ENCODE data around the gene SYCP3.

SYCP3 gene

DNA sequence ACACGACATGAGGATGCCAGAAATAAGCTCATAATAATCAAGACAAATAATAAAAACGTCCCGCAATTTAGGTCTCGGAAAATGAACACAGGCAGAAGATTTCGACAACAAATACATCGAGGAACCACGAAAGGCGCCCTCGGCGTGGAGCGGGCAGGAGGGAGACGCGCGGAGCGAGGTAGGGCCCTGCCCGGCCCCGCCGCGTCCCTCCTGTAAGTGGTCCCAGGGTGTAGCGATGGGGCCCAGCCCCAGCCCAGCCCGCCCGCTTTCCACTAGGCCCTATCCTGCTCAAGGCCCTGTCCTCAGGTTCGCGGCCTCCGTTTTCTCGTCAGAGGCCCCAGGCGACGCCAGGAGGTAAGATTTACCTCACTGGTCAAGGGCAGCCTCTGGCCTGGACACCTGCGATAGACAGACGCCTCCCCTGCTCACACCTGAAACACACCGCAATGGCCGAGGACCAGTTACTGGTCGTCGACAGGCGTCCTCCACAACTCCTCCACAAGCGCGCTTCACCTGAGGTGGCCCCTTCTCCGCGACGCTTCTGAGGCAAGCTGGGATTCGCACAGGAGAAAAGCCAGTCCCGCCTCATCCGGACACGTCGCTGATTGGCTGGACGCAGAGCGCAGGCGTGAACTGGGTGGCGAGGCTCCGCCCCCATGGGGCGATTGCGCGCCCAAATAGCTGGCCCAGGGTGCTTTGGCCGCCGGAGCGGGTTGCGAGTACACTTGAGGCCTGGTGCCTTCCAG is at the start of gene SYCP3:
Gene SYCP3 (minus strand): TSS at position 543 of the 746 bp plus-strand sequence. CDS start 1,527 bp downstream, outside the sequence.
- DNase-seq (ENCODE audit: low spot score) = no peak

- DNase-seq (ENCODE audit: low spot score) = no peak
These were observed 46.4 kb upstream of the SYCP3 start for GRCh38 chr12:101785671-101786070.

- no peak for DNase-seq (ENCODE audit: low spot score)
These were observed 45.1 kb upstream of the SYCP3 start for GRCh38 chr12:101784376-101784775.

DNA sequence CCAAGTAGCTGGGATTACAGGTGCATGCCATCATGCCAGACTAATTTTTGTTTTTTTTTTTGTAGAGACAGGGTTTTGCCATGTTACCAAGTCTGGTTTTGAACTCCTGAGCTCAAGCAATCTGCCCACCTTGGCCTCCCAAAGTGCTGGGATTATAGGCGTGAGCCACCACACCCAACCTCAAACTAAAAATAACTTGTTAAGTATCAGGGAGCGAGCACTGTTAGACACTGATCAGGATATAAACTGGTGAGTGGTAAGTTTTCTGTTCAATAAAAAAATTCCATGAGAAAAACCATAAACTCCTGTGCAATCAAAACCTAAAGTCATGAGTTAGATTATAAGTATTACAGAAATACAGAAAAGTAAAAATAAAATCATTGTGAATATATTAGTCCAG is 44.6 kb upstream of the SYCP3 start:
- DNase-seq (ENCODE audit: low spot score) = no peak

GRCh38 chr12:101783150-101783549 is 43.9 kb upstream of the SYCP3 start:
- no peak for DNase-seq (ENCODE audit: low spot score)

GRCh38 chr12:101782273-101782731 is 43.0 kb upstream of the SYCP3 start:
- peak; percentile 3 for DNase-seq (ENCODE audit: low spot score)

GRCh38 chr12:101781834-101782233 is 42.6 kb upstream of the SYCP3 start:
- no peak for DNase-seq (ENCODE audit: low spot score)

DNA sequence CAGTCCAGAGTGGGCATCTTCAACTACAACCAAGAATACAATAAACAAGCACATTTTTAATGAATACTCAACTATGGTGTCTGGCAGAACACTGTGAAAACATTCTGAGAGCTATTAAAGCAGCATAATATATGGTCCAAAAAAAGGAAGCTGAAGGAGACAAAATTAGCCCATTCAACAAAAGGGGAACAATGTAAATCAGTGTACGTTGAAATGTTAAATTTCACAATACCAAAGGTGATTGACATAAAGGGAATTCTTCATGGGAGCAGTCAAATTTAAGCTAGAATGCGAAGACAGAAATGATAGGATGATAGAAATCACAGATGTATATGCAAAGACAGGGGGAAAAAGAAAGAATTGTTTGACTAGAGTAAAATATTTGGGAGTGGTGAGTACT is 41.3 kb upstream of the SYCP3 start:
- no peak for DNase-seq (ENCODE audit: low spot score)

DNA sequence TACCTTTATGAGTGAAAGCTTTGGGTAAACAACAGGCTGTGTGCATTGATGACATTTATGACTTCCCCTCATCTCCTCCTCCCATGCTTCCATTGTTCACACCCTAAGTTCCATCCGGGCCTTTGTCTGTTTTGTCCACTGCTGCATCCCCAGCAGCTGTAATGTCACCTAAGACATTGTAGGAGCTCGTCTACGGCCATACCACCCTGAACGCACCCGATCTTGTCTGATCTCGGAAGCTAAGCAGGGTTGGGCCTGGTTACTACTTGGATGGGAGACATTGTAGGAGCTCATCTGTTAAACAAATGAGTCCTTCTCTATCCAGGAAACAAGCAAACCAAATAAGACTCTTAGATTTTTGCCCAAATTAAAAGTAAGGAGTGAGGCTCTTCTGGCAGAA is 40.4 kb upstream of the SYCP3 start:
- no peak for DNase-seq (ENCODE audit: low spot score)

DNA sequence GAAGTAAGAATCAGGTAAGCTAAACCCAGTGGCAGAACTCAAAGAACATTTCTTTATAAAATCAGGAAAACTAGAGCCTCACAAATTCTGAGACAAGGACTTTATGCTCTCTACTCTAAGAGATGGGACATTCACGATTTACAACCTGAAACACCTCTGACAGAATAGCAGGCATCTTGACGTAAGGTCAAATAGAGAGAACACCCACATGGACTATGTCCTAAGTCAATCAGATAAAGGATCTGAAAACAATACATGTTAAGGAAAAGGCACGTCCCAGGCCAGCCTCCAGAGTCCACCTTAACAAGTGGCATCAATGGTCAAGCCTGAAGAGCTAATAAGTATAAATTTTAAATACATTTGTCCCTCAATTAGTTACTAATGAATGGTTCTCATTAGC is 39.9 kb upstream of the SYCP3 start:
- DNase-seq (ENCODE audit: low spot score) = no peak

GRCh38 chr12:101777978-101778377 is 38.7 kb upstream of the SYCP3 start:
- no peak for DNase-seq (ENCODE audit: low spot score)

GRCh38 chr12:101777485-101777884 is 38.2 kb upstream of the SYCP3 start:
- no peak for DNase-seq (ENCODE audit: low spot score)

DNA sequence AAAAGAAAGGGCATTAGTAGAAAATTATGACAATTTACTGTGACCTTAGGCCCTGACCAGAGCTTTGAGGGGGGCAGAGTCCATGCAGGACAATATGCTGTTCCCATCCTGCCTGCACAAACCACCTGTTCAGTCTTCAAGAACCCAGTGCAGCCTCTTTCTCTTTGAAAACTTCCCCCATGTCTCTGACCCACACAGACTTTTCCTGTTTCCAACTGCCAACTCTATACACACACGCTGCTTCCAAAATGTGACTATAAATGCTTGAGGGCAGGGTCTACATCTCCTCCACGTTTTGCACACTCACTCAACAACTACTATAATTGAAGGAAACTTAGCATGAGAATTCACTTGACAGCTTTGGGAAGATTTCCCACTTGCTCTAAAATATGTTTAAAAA is 36.6 kb upstream of the SYCP3 start:
- DNase-seq (ENCODE audit: low spot score) = no peak

GRCh38 chr12:101773650-101774162 is 34.4 kb upstream of the SYCP3 start:
- DNase-seq (ENCODE audit: low spot score) = peak; percentile 71

DNA sequence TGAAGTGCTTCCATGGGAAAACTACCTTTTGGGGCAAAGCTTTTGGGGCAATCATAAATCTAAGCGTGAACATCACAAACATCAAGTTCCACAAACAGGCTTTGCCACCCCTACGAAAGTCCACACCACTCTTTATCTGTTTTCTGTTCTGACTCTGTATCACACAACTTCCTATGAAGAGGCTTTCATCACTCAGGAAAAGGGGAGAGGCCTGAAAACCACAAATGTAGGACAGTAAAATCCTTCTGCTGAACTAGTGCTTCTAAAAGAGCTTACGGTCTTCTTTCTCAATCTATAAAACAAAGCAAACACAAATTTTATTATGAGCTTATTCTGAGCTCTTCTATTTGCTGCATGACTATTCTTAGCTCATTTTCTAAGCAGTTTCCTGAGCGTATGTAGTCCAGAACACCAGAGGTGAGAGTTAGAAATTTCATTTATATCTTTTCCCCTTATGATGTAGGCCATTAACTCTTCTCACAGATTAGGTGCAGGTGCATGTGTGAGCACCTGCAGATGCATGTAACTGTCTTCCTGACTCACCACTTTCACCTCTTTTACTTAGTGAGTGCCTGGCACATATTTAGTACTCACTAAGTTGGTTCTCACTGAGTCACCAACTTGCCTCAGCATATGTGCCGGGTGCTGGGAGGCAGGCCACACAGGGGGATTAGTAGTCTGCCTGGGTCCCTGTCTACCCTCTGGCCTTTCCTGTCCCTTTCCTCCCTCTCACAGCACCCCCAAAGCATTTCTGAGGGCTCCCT is 32.9 kb upstream of the SYCP3 start:
- DNase-seq (ENCODE audit: low spot score) = no peak

- no peak for DNase-seq (ENCODE audit: low spot score)
These were observed 30.6 kb upstream of the SYCP3 start for GRCh38 chr12:101769865-101770264.

DNA sequence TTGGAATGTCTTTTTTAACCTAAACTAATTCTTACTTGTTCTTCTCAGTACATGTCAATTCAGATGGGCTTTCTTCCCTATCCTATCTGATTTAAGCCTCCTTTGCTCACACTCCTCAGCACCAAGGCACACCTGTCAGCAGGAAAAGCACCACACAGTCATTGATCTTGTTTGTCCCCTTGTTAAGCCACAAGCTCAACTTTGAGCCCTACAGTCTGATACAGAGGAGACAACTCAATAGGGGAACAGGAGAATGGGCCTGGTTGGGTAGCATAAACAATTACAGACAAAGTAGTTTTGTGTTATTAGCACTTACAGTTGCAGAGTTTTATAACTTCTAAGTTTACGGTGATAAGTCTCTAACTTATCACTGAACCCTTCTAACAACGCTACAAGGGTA is 29.5 kb upstream of the SYCP3 start:
- DNase-seq (ENCODE audit: low spot score) = no peak

DNA sequence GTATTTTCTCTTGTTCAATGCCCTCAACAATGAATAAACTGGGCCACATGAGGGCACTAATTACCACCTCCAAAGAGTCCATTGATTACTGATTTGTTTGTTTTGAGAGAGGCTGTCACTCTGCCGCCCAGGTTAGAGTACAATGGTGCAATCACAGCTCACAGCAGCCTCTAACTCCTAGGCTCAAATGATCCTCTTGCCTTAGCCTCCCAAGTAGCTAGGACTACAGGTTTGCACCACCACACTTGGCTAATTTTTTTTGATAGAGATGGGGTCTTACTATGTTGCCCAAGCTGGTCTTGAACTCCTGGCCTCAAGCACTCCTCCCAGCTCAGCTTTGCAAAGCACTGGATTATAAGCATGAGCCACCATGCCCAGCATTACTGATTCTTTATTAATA is 28.3 kb upstream of the SYCP3 start:
- DNase-seq (ENCODE audit: low spot score) = no peak

DNA sequence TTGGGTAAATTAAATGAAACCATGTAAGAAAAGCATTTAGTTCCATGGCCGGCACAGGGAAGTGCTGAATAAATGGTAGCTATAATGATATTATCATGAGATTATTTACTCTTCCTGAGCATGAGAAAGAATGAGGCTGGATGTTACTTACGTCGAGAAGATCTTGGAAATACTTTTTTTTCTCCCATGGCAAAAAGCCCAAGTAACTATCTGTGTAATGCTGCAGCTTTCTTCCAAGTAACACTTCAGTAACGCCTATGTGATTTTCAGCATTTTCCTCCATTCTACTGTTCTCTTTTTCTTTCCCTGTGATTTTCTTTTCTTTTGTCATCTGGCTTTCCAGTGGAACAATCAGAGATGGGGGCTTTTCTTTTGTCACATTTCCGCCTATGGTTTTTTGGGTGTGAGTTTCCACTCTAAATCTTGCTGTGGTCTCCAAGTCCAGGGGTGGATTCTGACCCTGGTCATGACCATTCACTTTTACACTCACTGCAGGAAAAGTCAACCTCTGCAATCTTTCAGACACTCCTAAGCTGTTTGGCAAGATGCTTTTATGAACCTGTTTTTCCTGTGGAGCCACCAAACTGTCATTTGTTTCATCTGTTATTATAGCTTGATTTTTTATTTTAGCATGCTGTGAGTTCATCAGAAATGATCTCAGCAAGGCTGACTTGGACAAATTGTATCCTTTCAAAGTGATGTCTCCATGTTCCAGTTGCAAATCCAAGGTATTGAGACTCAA is 25.0 kb upstream of the SYCP3 start:
- no peak for DNase-seq (ENCODE audit: low spot score)

DNA sequence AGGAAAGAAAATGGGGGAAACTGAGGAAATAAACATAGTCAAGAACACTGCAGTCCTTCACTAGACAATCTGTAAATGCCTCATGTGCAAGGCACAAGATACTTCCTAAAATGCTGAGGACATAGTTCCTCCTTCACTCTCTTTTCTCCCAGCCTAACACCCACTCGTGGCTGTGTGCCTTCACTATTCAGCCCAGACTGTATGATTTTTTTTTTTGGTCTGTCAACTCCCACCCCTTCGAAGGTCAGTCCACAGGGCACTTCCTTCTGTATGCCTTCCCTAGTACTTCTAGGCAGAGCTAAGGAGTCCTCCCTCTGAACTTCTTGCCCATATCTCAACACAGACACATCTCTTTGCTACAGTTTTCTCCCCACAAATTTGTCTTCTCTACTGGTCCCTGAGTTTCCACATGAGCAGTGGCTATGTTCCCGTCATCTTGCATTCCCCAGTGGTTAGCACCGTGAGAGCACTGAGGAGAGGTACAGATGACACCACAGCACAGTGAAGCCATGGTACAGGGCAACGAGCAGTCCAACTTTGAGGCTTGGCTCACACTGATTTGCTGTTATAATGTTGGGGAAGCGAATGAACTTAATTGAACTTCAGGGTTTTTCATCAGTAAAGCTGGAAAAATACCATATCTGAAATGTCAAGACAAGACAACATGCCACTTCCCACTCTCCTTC is 24.1 kb upstream of the SYCP3 start:
- no peak for DNase-seq (ENCODE audit: low spot score)

- DNase-seq (ENCODE audit: low spot score) = no peak
These were observed 22.5 kb upstream of the SYCP3 start for GRCh38 chr12:101761781-101762180.

GRCh38 chr12:101761350-101761749 is 22.1 kb upstream of the SYCP3 start:
- no peak for DNase-seq (ENCODE audit: low spot score)

All from RKO (cell line).